Activated CD4-positive, alpha-beta T cell treated with anti-CD3 and anti-CD28 coated beads for 48 hours (primary cell): ENCODE data around the gene UBAP1L.
"Not testable (repeated sequence)": the region's sequence is repeated elsewhere in the genome, so short reads cannot be mapped to it uniquely, and the experiment has no call there.

Experiments
- DNase-seq: peaks from one replicate; pipeline ENCODE4 v3.0.0-alpha.2; 2020

Gene UBAP1L

GRCh38 chr15:65099336-65099735, 15.7 kb downstream of the UBAP1L start:
- DNase-seq: no peak

GRCh38 chr15:65097651-65098263, 17.2 kb downstream of the UBAP1L start:
- DNase-seq: no peak

- no peak for DNase-seq
Measured at GRCh38 chr15:65096481-65097385, 18.3 kb downstream of the UBAP1L start.

- no peak for DNase-seq
Measured at GRCh38 chr15:65095747-65096104, 19.3 kb downstream of the UBAP1L start.

- no peak for DNase-seq
Measured at GRCh38 chr15:65095011-65095746, 19.8 kb downstream of the UBAP1L start.

GRCh38 chr15:65094294-65094995, 20.6 kb downstream of the UBAP1L start:
- no peak for DNase-seq

- DNase-seq: not testable (repeated sequence)
Measured at GRCh38 chr15:65093793-65094170, 21.2 kb downstream of the UBAP1L start.

- DNase-seq: no peak
Measured at GRCh38 chr15:65092911-65093792, 21.8 kb downstream of the UBAP1L start.

- DNase-seq: no peak
Measured at GRCh38 chr15:65091946-65092770, 22.8 kb downstream of the UBAP1L start.

- no peak for DNase-seq
Measured at GRCh38 chr15:65089206-65089824, 25.7 kb downstream of the UBAP1L start.

- DNase-seq: no peak
Measured at GRCh38 chr15:65088643-65089021, 26.4 kb downstream of the UBAP1L start.

GRCh38 chr15:65087873-65088642, 26.9 kb downstream of the UBAP1L start:
- DNase-seq: no peak

- DNase-seq: no peak
Measured at GRCh38 chr15:65087411-65087810, 27.6 kb downstream of the UBAP1L start.

- DNase-seq: peak; percentile 23
Measured at GRCh38 chr15:65086680-65087111, 28.3 kb downstream of the UBAP1L start.

- peak; percentile 28 for DNase-seq
Measured at GRCh38 chr15:65085990-65086679, 28.9 kb downstream of the UBAP1L start.

GRCh38 chr15:65085207-65085753, 29.7 kb downstream of the UBAP1L start:
- DNase-seq: no peak

GRCh38 chr15:65084500-65085206, 30.3 kb downstream of the UBAP1L start:
- DNase-seq: no peak

GRCh38 chr15:65083262-65083701, 31.7 kb downstream of the UBAP1L start:
- DNase-seq: no peak
